OCI-LY7 (cell line): ENCODE data around the gene AHCYL1. TPM values are rescaled to one million over a fixed set of nuclear protein-coding genes. Genes with fewer than 3 reads are reported as not detected.

Experiments
- BruUV-seq: library from RNA; stranded (reverse); fragments of 400-500 nt; replicated peaks from 2 replicates; lab custom pipeline; 2021; lab: Mats Ljungman, UMichigan
- CTCF ChIA-PET: fragments of 300-600 bp; sonication (Branson Sonifier 250); formaldehyde crosslinking; loops from one replicate; lab custom pipeline; 2022; ENCODE audit warnings: antibody characterized with exemption; ENCODE audit not compliant: unreplicated experiment; lab: Charles Lee
- POLR2A ChIA-PET: fragments of 300-600 bp; sonication (Branson Sonifier 250); formaldehyde crosslinking; loops from one replicate; lab custom pipeline; 2022; ENCODE audit warnings: antibody characterized with exemption; lab: Charles Lee
- DNase-seq: peaks from one replicate; pipeline ENCODE4 v3.0.0-alpha.2; 2015; ENCODE audit warnings: low spot score
- H2AFZ ChIP-seq: fragments of 200-600 bp; sonication (generic), shearing (Covaris generic); 2 replicates; pipeline ENCODE4 v1.6.1; 2014; ENCODE audit warnings: mild to moderate bottlenecking, antibody characterized with exemption, low read length, moderate library complexity
- H3K27ac ChIP-seq: fragments of 200-600 bp; sonication (generic); 2 replicates; pipeline ENCODE4 v1.5.1; 2014; ENCODE audit warnings: mixed run types, low read depth, mild to moderate bottlenecking, moderate library complexity, low read length, inconsistent platforms; ENCODE audit not compliant: poor library complexity, severe bottlenecking
- H3K36me3 ChIP-seq: fragments of 200-600 bp; sonication (generic); 2 replicates; pipeline ENCODE4 v1.6.1; 2014; ENCODE audit warnings: mild to moderate bottlenecking, antibody characterized with exemption, low read length, moderate library complexity, mixed read lengths; ENCODE audit not compliant: insufficient read depth
- H3K4me1 ChIP-seq: fragments of 200-600 bp; sonication (generic); 2 replicates; pipeline ENCODE4 v1.5.1; 2014; ENCODE audit warnings: mild to moderate bottlenecking, low read length; ENCODE audit not compliant: insufficient read depth, poor library complexity, severe bottlenecking
- H3K4me2 ChIP-seq: fragments of 200-600 bp; sonication (generic); 2 replicates; pipeline ENCODE4 v1.6.1; 2014; ENCODE audit warnings: mild to moderate bottlenecking, low read length
- H3K4me3 ChIP-seq: fragments of 200-600 bp; sonication (generic); 2 replicates; pipeline ENCODE4 v1.5.1; 2014; ENCODE audit warnings: mild to moderate bottlenecking, low read depth, low read length; ENCODE audit not compliant: poor library complexity, severe bottlenecking
- H3K79me2 ChIP-seq: fragments of 200-600 bp; sonication (generic); 2 replicates; pipeline ENCODE4 v1.6.1; 2016; ENCODE audit warnings: low read depth, mild to moderate bottlenecking, low read length, moderate library complexity, mixed read lengths; ENCODE audit not compliant: insufficient read depth
- H3K9me2 ChIP-seq: fragments of 200-600 bp; sonication (generic); 2 replicates; pipeline ENCODE4 v1.6.1; 2016; ENCODE audit warnings: mild to moderate bottlenecking, low read length, mixed read lengths; ENCODE audit not compliant: insufficient read depth
- H3K9me3 ChIP-seq: fragments of 200-600 bp; sonication (generic); 2 replicates; pipeline ENCODE4 v1.6.1; 2014; ENCODE audit warnings: mild to moderate bottlenecking, mixed run types, low read length, mixed read lengths
- H4K20me1 ChIP-seq: fragments of 200-600 bp; sonication (generic); 2 replicates; pipeline ENCODE4 v1.6.1; 2014; ENCODE audit warnings: mild to moderate bottlenecking, antibody characterized with exemption, low read length, moderate library complexity, mixed read lengths; ENCODE audit not compliant: insufficient read depth
- CTCF ChIP-seq: fragments of 200-600 bp; sonication (generic); conservative IDR thresholded peaks from 2 replicates; pipeline ENCODE4 v1.5.1; 2014; ENCODE audit warnings: mild to moderate bottlenecking, antibody characterized with exemption, low read length, moderate library complexity, mixed read lengths
- EZH2phosphoT487 ChIP-seq: fragments of 200-600 bp; sonication (generic); IDR thresholded peaks from 2 replicates; pipeline ENCODE4 v1.6.1; 2018; ENCODE audit warnings: low read depth, borderline replicate concordance, mild to moderate bottlenecking, mixed run types, antibody characterized with exemption, low read length, moderate library complexity, mixed read lengths
- intact Hi-C: fragments of 100-400 bp; cut with micrococcal nuclease; formaldehyde crosslinking; loops from one replicate; pipeline ENCODE4 v1.10.0; 2022; ENCODE audit not compliant: unreplicated experiment
- total RNA-seq, 2 experiments: library from RNA; depleted of rRNA in 1 of 2; stranded (reverse); fragments of >200 nt in 1 of 2; shearing (Covaris generic) in 1 of 2; gene quantifications; 2 replicates each; pipeline ENCODE4 v1.2.3, GENCODE V29; 2014 to 2022

AHCYL1 gene
- total RNA-seq, 2 experiments from 2014 or later, result 20.5 to 45.5 TPM

DNA sequence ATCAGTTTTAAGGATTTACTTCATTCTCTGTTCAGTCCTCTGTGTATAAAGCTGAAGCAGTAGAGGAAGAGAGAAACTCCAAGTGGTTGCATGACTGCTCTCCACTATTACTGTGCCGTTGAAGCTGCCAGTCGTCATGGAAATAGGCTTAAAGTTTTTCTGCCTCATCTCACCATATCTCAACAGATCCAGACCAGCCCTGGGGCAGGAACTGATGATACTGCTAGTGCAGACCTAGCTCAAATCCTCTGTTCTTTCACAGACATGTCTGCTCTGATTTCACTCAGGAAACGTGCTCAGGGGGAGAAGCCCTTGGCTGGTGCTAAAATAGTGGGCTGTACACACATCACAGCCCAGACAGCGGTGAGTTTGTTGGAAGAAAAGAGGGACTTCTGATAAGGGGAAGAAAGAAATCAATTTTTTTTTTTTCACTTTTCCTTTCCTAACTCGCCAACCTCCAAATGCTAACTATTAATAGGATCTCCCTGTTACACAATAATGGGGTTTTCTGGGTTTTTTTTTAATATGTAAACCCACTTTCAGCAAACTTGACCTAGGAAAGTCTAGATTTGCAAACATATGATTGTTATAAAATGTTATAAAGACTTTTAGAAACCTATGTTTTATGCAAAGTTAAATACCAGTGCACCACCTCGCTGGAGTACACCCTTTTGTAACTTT is 27.7 kb downstream of the AHCYL1 start:
- Histone ChIP-seq H3K9me2 (no peaks in the 10 kb centered on the region), H3K9me3 (no peaks in the 10 kb centered on the region), H3K4me3 (no peak overlapping the region), H2AFZ (no peak overlapping the region), H4K20me1 (no peaks in the 10 kb centered on the region), H3K36me3 (peaks cover 82% of the 10 kb centered on the region), H3K4me1 (peaks cover 19% of the 10 kb centered on the region), H3K27ac (peak overlapping the region; percentile 50), H3K79me2 (no peaks in the 10 kb centered on the region), H3K4me2 (peak overlapping the region; percentile 15; the same call in 1 of the 2 replicates)
- no TSS peak for BruUV-seq
- ChIA-PET POLR2A (interaction anchor here (0.5 to 2.1 kb wide), 2 partner anchors 22 to 43 kb away, joined by 3 to 7 read pairs; partner anchors contain the start of gene STRIP1), CTCF (interaction anchor here (1.1 kb wide), 1 partner anchor 8 kb away, joined by 3 read pairs; no protein-coding TSS in a partner anchor)
- peak; percentile 33 for DNase-seq
- intact Hi-C loops, result no loop called here
- TF ChIP-seq CTCF, result no peak
- no peak for TF ChIP-seq EZH2phosphoT487

- Histone ChIP-seq H3K4me1 (peaks cover under 1% of the 10 kb centered on the region), H3K4me2 (no peak overlapping the region), H2AFZ (no peak overlapping the region), H3K9me2 (no peaks in the 10 kb centered on the region), H3K27ac (no peak overlapping the region), H3K9me3 (no peaks in the 10 kb centered on the region), H3K4me3 (no peak overlapping the region), H3K79me2 (no peaks in the 10 kb centered on the region), H3K36me3 (peaks cover 95% of the 10 kb centered on the region), H4K20me1 (no peaks in the 10 kb centered on the region)
- ChIA-PET POLR2A (no interaction called here), CTCF (no interaction called here)
- BruUV-seq, result no TSS peak
- TF ChIP-seq CTCF, result no peak
- no peak for TF ChIP-seq EZH2phosphoT487
- intact Hi-C loops, result no loop called here
- DNase-seq, result no peak
Measured at GRCh38 chr1:110017792-110018191, 33.2 kb downstream of the AHCYL1 start.

- no peak for TF ChIP-seq EZH2phosphoT487
- TF ChIP-seq CTCF, result no peak
- no peaks in the 10 kb centered on the region for H3K9me2 ChIP-seq
- POLR2A ChIA-PET, result interaction anchor here (0.8 kb wide), 1 partner anchor 16 kb away, joined by 4 read pairs; the partner anchor contains the start of gene STRIP1
Measured at GRCh38 chr1:110018396-110018795, 33.8 kb downstream of the AHCYL1 start.

More at GRCh38 chr1:110018396-110018795, 33.8 kb downstream of the AHCYL1 start:
- peaks cover 95% of the 10 kb centered on the region for H3K36me3 ChIP-seq
- intact Hi-C loops, result no loop called here
- H3K4me2 ChIP-seq, result no peak overlapping the region
- no peak overlapping the region for H3K4me3 ChIP-seq
- no peak for DNase-seq
- no peaks in the 10 kb centered on the region for H3K79me2 ChIP-seq
- no peak overlapping the region for H3K27ac ChIP-seq
- H3K4me1 ChIP-seq, result no peaks in the 10 kb centered on the region
- H3K9me3 ChIP-seq, result no peaks in the 10 kb centered on the region
- no peaks in the 10 kb centered on the region for H4K20me1 ChIP-seq
- no peak overlapping the region for H2AFZ ChIP-seq
- CTCF ChIA-PET, result no interaction called here
- no TSS peak for BruUV-seq
